CD14-positive monocyte (primary cell): ENCODE data around the gene ATRN. TPM values are rescaled to one million over a fixed set of nuclear protein-coding genes. Genes with fewer than 3 reads are reported as not detected.

Experiments
- DNase-seq, 3 donors: peaks; one replicate each; pipeline ENCODE4 v3.0.0-alpha.2; 2011 to 2022
- H2AFZ ChIP-seq: 2 replicates; pipeline ENCODE4 v1.6.0; 2012; ENCODE audit warnings: mild to moderate bottlenecking, low read depth, low read length, inconsistent platforms; ENCODE audit not compliant: insufficient read depth, poor library complexity, severe bottlenecking
- H3K27ac ChIP-seq, 2 donors: 1 replicate in 1 of 2; 2 replicates in 1 of 2; pipeline ENCODE4 v1.5.1; 2012 to 2013; ENCODE audit warnings: low read length in 2 of 2, control low read depth in 1 of 2, inconsistent platforms in 1 of 2, low read depth in 1 of 2, mild to moderate bottlenecking in 1 of 2
- H3K27me3 ChIP-seq, 2 donors: one replicate each; pipeline versions ENCODE4 v1.6.0 to v1.6.1; 2011 to 2013; ENCODE audit warnings: low read length in 2 of 2; ENCODE audit not compliant: control insufficient read depth in 2 of 2, insufficient read depth in 2 of 2
- H3K36me3 ChIP-seq, 2 donors: replicated peaks in 1 of 2; 1 replicate in 1 of 2; 2 replicates in 1 of 2; pipeline versions ENCODE4 v1.5.1 to v1.6.1; 2012 to 2013; ENCODE audit warnings: low read length in 2 of 2, control low read depth in 1 of 2, inconsistent platforms in 1 of 2, mild to moderate bottlenecking in 1 of 2; ENCODE audit not compliant: insufficient read depth in 2 of 2, control insufficient read depth in 1 of 2
- H3K4me1 ChIP-seq, 2 donors: 1 replicate in 1 of 2; 2 replicates in 1 of 2; pipeline versions ENCODE4 v1.5.1 to v1.6.1; 2012 to 2013; ENCODE audit warnings: low read length in 2 of 2, control low read depth in 1 of 2, inconsistent platforms in 1 of 2, mild to moderate bottlenecking in 1 of 2, moderate library complexity in 1 of 2; ENCODE audit not compliant: insufficient read depth in 2 of 2, control insufficient read depth in 1 of 2
- H3K4me2 ChIP-seq: replicated peaks from 2 replicates; pipeline ENCODE3; 2012; ENCODE audit warnings: low read length, moderate library complexity, mild to moderate bottlenecking; ENCODE audit not compliant: poor library complexity, severe bottlenecking; ENCODE audit errors: extremely low read depth
- H3K4me3 ChIP-seq, 3 experiments: fragments of 200-600 bp in 1 of 3; sonication (generic) in 1 of 3; replicated peaks in 1 of 3; 1 replicate in 2 of 3; 2 replicates in 1 of 3; pipeline ENCODE4 v1.5.1; 2011 to 2013; ENCODE audit warnings: low read length in 3 of 3, mild to moderate bottlenecking in 3 of 3, control low read depth in 2 of 3, low read depth in 2 of 3, inconsistent platforms in 1 of 3, moderate library complexity in 1 of 3
- H3K79me2 ChIP-seq: 2 replicates; pipeline ENCODE4 v1.6.0; 2012; ENCODE audit warnings: mild to moderate bottlenecking, control low read depth, inconsistent platforms, low read length, moderate library complexity; ENCODE audit not compliant: insufficient read depth
- H3K9ac ChIP-seq: 2 replicates; pipeline ENCODE4 v1.6.0; 2017; ENCODE audit warnings: low read length, mild to moderate bottlenecking; ENCODE audit not compliant: insufficient read depth, poor library complexity, severe bottlenecking
- H3K9me3 ChIP-seq, 2 donors: replicated peaks in 1 of 2; 1 replicate in 1 of 2; 2 replicates in 1 of 2; pipeline versions ENCODE4 v1.5.1 to v1.6.1; 2012 to 2013; ENCODE audit warnings: low read length in 2 of 2, control low read depth in 1 of 2; ENCODE audit not compliant: control insufficient read depth in 1 of 2, insufficient read depth in 1 of 2
- H4K20me1 ChIP-seq: 2 replicates; pipeline ENCODE4 v1.6.0; 2012; ENCODE audit warnings: mild to moderate bottlenecking, low read length, control low read depth, moderate library complexity; ENCODE audit not compliant: insufficient read depth
- H3K27ac Mint-ChIP-seq, 7 donors: one replicate each; pipeline ENCODE4 v1.8.0; 2020; ENCODE audit warnings: mild to moderate bottlenecking in 7 of 7, mixed read lengths in 7 of 7, moderate library complexity in 6 of 7, inconsistent platforms in 2 of 7
- H3K27me3 Mint-ChIP-seq, 3 donors: one replicate each; pipeline ENCODE4 v1.8.0; 2021 to 2022; ENCODE audit warnings: low read depth in 3 of 3, mild to moderate bottlenecking in 3 of 3, mixed read lengths in 3 of 3, moderate library complexity in 3 of 3, inconsistent platforms in 1 of 3
- H3K36me3 Mint-ChIP-seq, 2 donors: one replicate each; pipeline ENCODE4 v1.8.0; 2020; ENCODE audit warnings: mixed read lengths in 2 of 2, inconsistent platforms in 1 of 2, mild to moderate bottlenecking in 1 of 2
- H3K4me1 Mint-ChIP-seq: one replicate; pipeline ENCODE4 v1.8.0; 2020; ENCODE audit warnings: mild to moderate bottlenecking, mixed read lengths
- H3K4me3 Mint-ChIP-seq, 2 donors: one replicate each; pipeline ENCODE4 v1.8.0; 2020; ENCODE audit warnings: mild to moderate bottlenecking in 2 of 2, mixed read lengths in 2 of 2, moderate library complexity in 1 of 2
- H3K9me3 Mint-ChIP-seq, 7 donors: one replicate each; pipeline ENCODE4 v1.8.0; 2020 to 2022; ENCODE audit warnings: mixed read lengths in 7 of 7, mild to moderate bottlenecking in 6 of 7, moderate library complexity in 6 of 7, inconsistent platforms in 2 of 7
- WGBS: methylation state at CpG from one replicate; pipeline ENCODE4 v1.1.5; 2013; ENCODE audit warnings: missing lambda C conversion rate; ENCODE audit not compliant: insufficient coverage; 5-methylcytosine and 5-hydroxymethylcytosine counted together
- intact Hi-C, 2 donors: fragments of 100-400 bp; cut with micrococcal nuclease; formaldehyde crosslinking; loops; one replicate each; pipeline versions ENCODE4 v1.15.0 to v1.15.1; 2023
- polyA plus RNA-seq, 3 donors: library from polyadenylated mRNA; depleted of rRNA in 1 of 3; unstranded in 2 of 3; stranded (reverse) in 1 of 3; fragments of 300-500 nt in 2 of 3; fragments of >200 nt in 1 of 3; fragmentation: Illumina TruSeq in 2 of 3; gene quantifications; 1 replicate in 2 of 3; 2 replicates in 1 of 3; pipeline ENCODE4 v1.2.3, GENCODE V29; 2012 to 2021
- TF ChIP-seq, protein P1 (sequence below): fragments of 200-600 bp; IDR thresholded peaks from one replicate; pipeline ENCODE4 v1.8.0; 2022; ENCODE audit warnings: antibody characterized with exemption, mild to moderate bottlenecking

The ATRN gene
- polyA plus RNA-seq, 3 donors = 10.2 to 17.4 (median 11.5) TPM

DNA sequence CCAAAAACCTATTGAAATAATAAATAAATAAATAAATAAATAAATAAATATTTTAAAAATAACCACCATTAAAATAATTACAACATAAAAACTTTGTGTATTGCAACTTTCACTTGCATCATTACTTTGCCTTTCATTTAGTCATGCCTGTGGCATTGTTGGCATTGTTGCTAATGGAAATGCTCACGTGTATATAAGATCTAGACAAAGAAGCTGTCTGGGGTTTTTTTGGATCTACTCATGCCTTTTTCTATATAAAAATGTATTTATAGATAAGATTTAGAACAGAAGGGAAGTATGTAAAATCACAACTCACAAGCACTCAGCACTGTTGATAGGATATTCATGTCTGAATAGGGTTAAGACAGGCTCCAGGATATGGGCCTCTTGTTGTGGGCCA, 164.5 kb downstream of the ATRN start:
- Mint-ChIP-seq H3K4me1 (no peaks in the 10 kb centered on the region), H3K4me3 (no peak overlapping the region), H3K36me3 (peaks cover 50 to 51% of the 10 kb centered on the region in 2 donors), H3K27ac (no peak overlapping the region), H3K9me3 (peaks cover 0 to 5% (median 2%) of the 10 kb centered on the region in 7 donors), H3K27me3 (no peaks in the 10 kb centered on the region)
- Histone ChIP-seq H3K9ac (no peak overlapping the region), H3K27ac (no peak overlapping the region), H3K4me1 (no peaks in the 10 kb centered on the region), H3K79me2 (no peaks in the 10 kb centered on the region), H2AFZ (no peak overlapping the region), H3K27me3 (no peaks in the 10 kb centered on the region), H3K9me3 (no peaks in the 10 kb centered on the region), H4K20me1 (no peaks in the 10 kb centered on the region), H3K4me2 (no peak overlapping the region), H3K4me3 (no peak overlapping the region), H3K36me3 (peaks cover 10 to 47% of the 10 kb centered on the region in 2 donors)
- no CpG with 5 or more reads among the region's 1 CpG for WGBS
- intact Hi-C loops = no loop called here
- TF ChIP-seq, protein P1, sequence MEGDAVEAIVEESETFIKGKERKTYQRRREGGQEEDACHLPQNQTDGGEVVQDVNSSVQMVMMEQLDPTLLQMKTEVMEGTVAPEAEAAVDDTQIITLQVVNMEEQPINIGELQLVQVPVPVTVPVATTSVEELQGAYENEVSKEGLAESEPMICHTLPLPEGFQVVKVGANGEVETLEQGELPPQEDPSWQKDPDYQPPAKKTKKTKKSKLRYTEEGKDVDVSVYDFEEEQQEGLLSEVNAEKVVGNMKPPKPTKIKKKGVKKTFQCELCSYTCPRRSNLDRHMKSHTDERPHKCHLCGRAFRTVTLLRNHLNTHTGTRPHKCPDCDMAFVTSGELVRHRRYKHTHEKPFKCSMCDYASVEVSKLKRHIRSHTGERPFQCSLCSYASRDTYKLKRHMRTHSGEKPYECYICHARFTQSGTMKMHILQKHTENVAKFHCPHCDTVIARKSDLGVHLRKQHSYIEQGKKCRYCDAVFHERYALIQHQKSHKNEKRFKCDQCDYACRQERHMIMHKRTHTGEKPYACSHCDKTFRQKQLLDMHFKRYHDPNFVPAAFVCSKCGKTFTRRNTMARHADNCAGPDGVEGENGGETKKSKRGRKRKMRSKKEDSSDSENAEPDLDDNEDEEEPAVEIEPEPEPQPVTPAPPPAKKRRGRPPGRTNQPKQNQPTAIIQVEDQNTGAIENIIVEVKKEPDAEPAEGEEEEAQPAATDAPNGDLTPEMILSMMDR = no peak
- no peak for DNase-seq

DNA sequence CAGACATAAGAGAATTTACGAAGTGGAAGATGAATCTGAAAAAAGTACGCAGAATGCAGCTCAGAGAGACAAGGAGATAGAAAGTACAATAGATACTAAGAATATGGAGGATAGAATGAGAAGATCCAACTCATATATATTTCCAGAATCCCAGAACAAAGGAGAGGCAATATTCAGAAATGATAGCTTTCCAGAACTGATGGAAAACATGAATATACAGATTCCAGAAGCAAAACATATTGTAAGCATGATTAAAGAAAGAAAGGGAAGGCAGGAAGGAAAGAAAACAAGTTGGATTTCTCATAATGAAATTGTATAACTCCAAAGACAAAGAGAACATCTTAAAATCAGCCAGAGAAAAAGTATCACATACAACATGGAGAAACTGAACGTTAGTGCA, 169.4 kb downstream of the ATRN start:
- TF ChIP-seq, protein P1 = no peak
- Histone ChIP-seq H4K20me1 (no peaks in the 10 kb centered on the region), H3K4me3 (no peak overlapping the region), H2AFZ (no peak overlapping the region), H3K36me3 (peaks cover 26 to 67% of the 10 kb centered on the region in 2 donors), H3K27me3 (no peaks in the 10 kb centered on the region), H3K4me1 (no peaks in the 10 kb centered on the region), H3K9ac (no peak overlapping the region), H3K27ac (no peak overlapping the region), H3K79me2 (no peaks in the 10 kb centered on the region), H3K9me3 (no peaks in the 10 kb centered on the region), H3K4me2 (no peak overlapping the region)
- Mint-ChIP-seq H3K36me3 (peaks cover 53 to 64% of the 10 kb centered on the region in 2 donors), H3K4me3 (no peak overlapping the region), H3K9me3 (peaks cover 0 to 5% (median 2%) of the 10 kb centered on the region in 7 donors), H3K27me3 (no peaks in the 10 kb centered on the region), H3K4me1 (no peaks in the 10 kb centered on the region), H3K27ac (no peak overlapping the region)
- intact Hi-C loops = no loop called here
- no peak for DNase-seq
- no CpG with 5 or more reads among the region's 3 CpGs for WGBS
